ENCODE data around the gene IGF2. TPM values are rescaled to one million over a fixed set of nuclear protein-coding genes. Genes with fewer than 3 reads are reported as not detected.
A peak's percentile ranks its signal among the peaks of the same experiment; 100 is the strongest.

The IGF2 gene
- total and polyA plus RNA-seq, 3 donors from 2014 or later = 52.3 to 104 (median 69.8) TPM

- WGBS, 2 donors = 68% methylated on average over 4 to 17 of the region's 17 CpGs
These were observed 32.4 kb upstream of the IGF2 start, which contains the start of gene TH for GRCh38 chr11:2171591-2172003. Gene TH, minus strand, starts transcription at chr11:2171815. Its CDS starts 29 bp downstream, at chr11:2171786.

GRCh38 chr11:2169626-2170570, 30.7 kb upstream of the IGF2 start:
- H3K27me3 ChIP-seq = no peaks in the 10 kb centered on the region
- intact Hi-C loops (cut with DNase I; ENCODE audit: low total_unique reads) = no loop called here

More at GRCh38 chr11:2171591-2172003, 32.4 kb upstream of the IGF2 start, which contains the start of gene TH:
- Histone ChIP-seq H3K36me3 (ENCODE audit: low read depth, missing control alignments) (no peaks in the 10 kb centered on the region), H3K27ac (no peak within 1 kb of the TSS), H3K27me3 (no peaks in the 10 kb centered on the region), H3K9me3 (no peaks in the 10 kb centered on the region), H3K4me3 (no peak within 1 kb of the TSS), H3K4me1 (peaks cover 11% of the 10 kb centered on the region)
- TF ChIP-seq CTCF (IDR thresholded peaks at IDR 0.05) (no peak), POLR2A (IDR thresholded peaks at IDR 0.05) (no peak)
- intact Hi-C loops (cut with DNase I; ENCODE audit: low total_unique reads) = no loop called here
- no peak for DNase-seq

GRCh38 chr11:2169005-2169378, 29.8 kb upstream of the IGF2 start:
- DNase-seq = no peak
- Histone ChIP-seq H3K27me3 (no peaks in the 10 kb centered on the region), H3K4me3 (no peak overlapping the region), H3K9me3 (no peaks in the 10 kb centered on the region), H3K4me1 (peaks cover 16% of the 10 kb centered on the region), H3K27ac (no peak overlapping the region), H3K36me3 (ENCODE audit: low read depth, missing control alignments) (no peaks in the 10 kb centered on the region)
- no peak for TF ChIP-seq POLR2A (IDR thresholded peaks at IDR 0.05)
- no peak for TF ChIP-seq CTCF (IDR thresholded peaks at IDR 0.05)
- intact Hi-C loops (cut with DNase I; ENCODE audit: low total_unique reads) = no loop called here
- WGBS, 2 donors = 83% methylated on average over 6 to 10 of the region's 10 CpGs

More at GRCh38 chr11:2169626-2170570, 30.7 kb upstream of the IGF2 start:
- no peak for DNase-seq
- no peak for TF ChIP-seq CTCF (IDR thresholded peaks at IDR 0.05)
- TF ChIP-seq POLR2A (IDR thresholded peaks at IDR 0.05) = no peak
- no peak overlapping the region for H3K27ac ChIP-seq
- H3K4me1 ChIP-seq = peaks cover 16% of the 10 kb centered on the region
- no peak overlapping the region for H3K4me3 ChIP-seq
- no peaks in the 10 kb centered on the region for H3K36me3 ChIP-seq (ENCODE audit: low read depth, missing control alignments)
- H3K9me3 ChIP-seq = no peaks in the 10 kb centered on the region
- WGBS, 2 donors = 87 to 88% methylated on average over 15 to 38 of the region's 45 CpGs

- Histone ChIP-seq H3K27ac (no peak overlapping the region), H3K27me3 (no peaks in the 10 kb centered on the region), H3K36me3 (ENCODE audit: low read depth, missing control alignments) (no peaks in the 10 kb centered on the region), H3K4me1 (peaks cover 16% of the 10 kb centered on the region), H3K9me3 (no peaks in the 10 kb centered on the region), H3K4me3 (no peak overlapping the region)
- DNase-seq = peak; percentile 29
- intact Hi-C loops (cut with DNase I; ENCODE audit: low total_unique reads) = no loop called here
- TF ChIP-seq CTCF (IDR thresholded peaks at IDR 0.05) (no peak), POLR2A (IDR thresholded peaks at IDR 0.05) (no peak)
- WGBS, 2 donors = 74% methylated on average over 24 to 32 of the region's 33 CpGs
These were observed 29.3 kb upstream of the IGF2 start for GRCh38 chr11:2168286-2169004.

Data from testis (tissue), 3 donors.